Measurements from ENCODE around the gene UQCRC2. TPM values are rescaled to one million over a fixed set of nuclear protein-coding genes. Genes with fewer than 3 reads are reported as not detected.

UQCRC2 gene
- total RNA-seq (ENCODE audit: low replicate concordance) = 203 and 210 TPM in 2 replicates

DNA sequence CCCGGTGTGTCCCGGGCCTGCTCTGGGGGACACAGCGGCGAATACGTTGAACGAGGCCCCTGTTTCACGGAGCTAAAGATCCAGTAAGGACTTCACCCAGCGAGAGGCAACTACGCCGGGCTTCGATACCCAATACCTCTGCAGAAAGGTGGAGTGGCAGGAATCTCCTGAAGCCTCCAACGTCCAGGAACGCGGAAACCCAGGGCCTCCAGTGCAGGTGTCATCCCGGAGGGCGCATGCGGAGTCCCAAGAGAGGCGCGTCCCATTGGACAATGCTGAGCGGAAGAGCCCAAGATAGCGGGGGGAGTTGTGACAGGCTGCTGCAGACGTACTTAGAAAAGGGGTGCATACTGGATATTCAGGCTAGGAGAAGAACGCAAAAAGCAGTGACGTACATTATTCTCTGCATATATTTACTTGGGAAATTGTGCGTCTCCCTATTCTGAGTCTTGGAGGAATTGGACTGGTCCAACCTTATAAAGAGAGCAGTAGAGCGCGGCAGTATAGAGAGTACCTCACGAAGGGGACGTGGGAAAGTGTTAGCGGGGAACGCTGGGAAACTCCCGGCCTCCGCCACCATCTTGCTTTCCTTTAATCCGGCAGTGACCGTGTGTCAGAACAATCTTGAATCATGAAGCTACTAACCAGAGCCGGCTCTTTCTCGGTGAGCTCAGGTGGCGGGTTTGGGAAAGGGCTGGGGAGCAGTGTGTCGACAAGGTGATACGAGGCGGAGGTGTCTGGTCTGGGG, at the start of gene UQCRC2:
UQCRC2 (plus strand) TSS at position 569 of the 748 bp plus-strand sequence; CDS start at position 632, 63 bp downstream.

DNA sequence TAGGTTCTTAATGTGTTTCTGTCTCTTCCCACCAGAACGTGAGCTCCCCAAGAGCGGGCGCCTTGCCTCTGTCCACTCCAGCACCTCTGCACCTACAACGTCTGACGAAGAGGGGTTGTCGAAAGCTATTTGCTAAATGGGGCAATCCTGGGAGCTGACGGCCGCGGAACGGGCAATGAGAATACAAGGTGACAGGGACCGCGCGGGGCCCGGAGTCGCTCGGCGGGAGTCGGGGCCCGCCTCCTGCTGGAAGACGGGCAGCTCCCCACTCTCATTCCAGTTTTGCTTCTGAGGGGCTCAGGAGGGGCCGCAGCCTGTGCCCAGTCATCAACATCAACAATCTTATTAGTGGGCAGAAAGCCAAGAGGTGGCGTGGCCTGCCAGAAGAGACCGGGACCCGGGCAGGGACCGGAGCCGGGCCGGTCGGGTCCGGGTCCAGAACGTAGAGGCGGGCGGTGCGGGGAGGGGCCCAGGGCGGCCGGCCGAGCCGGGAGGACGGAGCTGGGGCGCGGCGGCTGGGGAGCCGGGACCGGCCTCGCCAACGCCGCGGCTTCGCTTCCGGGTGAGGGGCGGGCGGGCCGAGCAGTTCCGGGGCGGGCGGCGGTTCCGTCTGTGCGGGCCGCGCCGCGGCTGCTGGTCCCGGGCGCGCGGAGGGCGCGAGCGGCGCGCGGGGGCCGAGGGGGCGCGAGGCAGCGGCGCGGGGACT, 54.5 kb downstream of the UQCRC2 start, which contains the start of gene MOSMO:
MOSMO (plus strand) TSS at position 603 of the 706 bp plus-strand sequence. CDS start 191 bp downstream, outside the sequence.

Other genes with a start within 250 kb of the UQCRC2 start
- gene NPIPB4, start 95.6 kb upstream of the UQCRC2 start, total RNA-seq (ENCODE audit: low replicate concordance) = 14.8 and 20.8 TPM in 2 replicates
- gene PDZD9, start 47.8 kb downstream of the UQCRC2 start, total RNA-seq (ENCODE audit: low replicate concordance) = not detected in 2 replicates
- gene MOSMO, start 54.8 kb downstream of the UQCRC2 start, total RNA-seq (ENCODE audit: low replicate concordance) = 7.5 and 8.0 TPM in 2 replicates
- not detected in 2 replicates for gene VWA3A, start 139.2 kb downstream of the UQCRC2 start, total RNA-seq (ENCODE audit: low replicate concordance)
- 0.08 TPM in 1 of 2 replicates, not detected in the other for gene SDR42E2, start 209.1 kb downstream of the UQCRC2 start, total RNA-seq (ENCODE audit: low replicate concordance)

Measured in smooth muscle cell of the coronary artery (primary cell).